Effector memory CD8-positive, alpha-beta T cell (primary cell): ENCODE data around the gene ETV6.

Experiments
- ATAC-seq: fragments of 150-1000 bp; cut with Tn5 transposase; replicated peaks from 2 replicates; pipeline ENCODE4 v1.10.0; 2021; ENCODE audit warnings: mild to moderate bottlenecking, moderate library complexity
- DNase-seq, 3 experiments: peaks; one replicate each; pipeline ENCODE4 v3.0.0; 2021
- H3K27ac Mint-ChIP-seq, 2 donors: one replicate each; pipeline ENCODE4 v1.8.0; 2022; ENCODE audit warnings: mild to moderate bottlenecking in 2 of 2, mixed read lengths in 2 of 2, moderate library complexity in 2 of 2
- H3K27me3 Mint-ChIP-seq, 2 donors: one replicate each; pipeline ENCODE4 v1.8.0; 2022; ENCODE audit warnings: mixed read lengths in 2 of 2
- H3K36me3 Mint-ChIP-seq: one replicate; pipeline ENCODE4 v1.8.0; 2022; ENCODE audit warnings: mild to moderate bottlenecking, moderate library complexity, mixed read lengths; ENCODE audit not compliant: insufficient read depth
- H3K4me1 Mint-ChIP-seq, 2 donors: one replicate each; pipeline ENCODE4 v1.8.0; 2022; ENCODE audit warnings: low read depth in 2 of 2, mixed read lengths in 2 of 2
- H3K4me3 Mint-ChIP-seq, 2 donors: one replicate each; pipeline ENCODE4 v1.8.0; 2022; ENCODE audit warnings: mild to moderate bottlenecking in 2 of 2, mixed read lengths in 2 of 2, moderate library complexity in 2 of 2
- H3K9me3 Mint-ChIP-seq, 2 donors: one replicate each; pipeline ENCODE4 v1.8.0; 2022; ENCODE audit warnings: mixed read lengths in 2 of 2

The ETV6 gene

GRCh38 chr12:11741434-11742092 is 92.1 kb downstream of the ETV6 start:
- H3K36me3 Mint-ChIP-seq: peaks cover 3% of the 10 kb centered on the region
- H3K27ac Mint-ChIP-seq: no peak overlapping the region
- H3K9me3 Mint-ChIP-seq: no peaks in the 10 kb centered on the region
- ATAC-seq (no peak), DNase-seq (no peak)
- peaks cover 26 to 35% of the 10 kb centered on the region in 2 donors for H3K4me1 Mint-ChIP-seq
- H3K27me3 Mint-ChIP-seq: no peaks in the 10 kb centered on the region
- H3K4me3 Mint-ChIP-seq: no peak overlapping the region

- peak overlapping the region in 1 of 2 donors; percentile 54 for H3K27ac Mint-ChIP-seq
Measured at GRCh38 chr12:11743423-11744409, 94.2 kb downstream of the ETV6 start.

GRCh38 chr12:11744410-11744801 is 94.9 kb downstream of the ETV6 start:
- peaks cover 23% of the 10 kb centered on the region in 2 donors for H3K4me1 Mint-ChIP-seq
- H3K36me3 Mint-ChIP-seq: peaks cover 3% of the 10 kb centered on the region
- DNase-seq: no peak
- no peaks in the 10 kb centered on the region for H3K27me3 Mint-ChIP-seq
- ATAC-seq: no peak
- H3K27ac Mint-ChIP-seq: no peak overlapping the region
- H3K4me3 Mint-ChIP-seq: no peak overlapping the region
- H3K9me3 Mint-ChIP-seq: no peaks in the 10 kb centered on the region

More at GRCh38 chr12:11743423-11744409, 94.2 kb downstream of the ETV6 start:
- Mint-ChIP-seq H3K36me3 (peaks cover 3% of the 10 kb centered on the region), H3K27me3 (no peaks in the 10 kb centered on the region), H3K4me1 (peaks cover 20 to 27% of the 10 kb centered on the region in 2 donors), H3K9me3 (no peaks in the 10 kb centered on the region), H3K4me3 (no peak overlapping the region)
- ATAC-seq (no peak), DNase-seq (no peak)

GRCh38 chr12:11745113-11745512 is 95.6 kb downstream of the ETV6 start:
- Mint-ChIP-seq H3K27ac (no peak overlapping the region), H3K4me1 (peaks cover 22 to 29% of the 10 kb centered on the region in 2 donors)
- ATAC-seq: no peak

GRCh38 chr12:11746024-11746771 is 96.7 kb downstream of the ETV6 start:
- ATAC-seq (no peak), DNase-seq (no peak)
- Mint-ChIP-seq H3K4me3 (no peak overlapping the region), H3K9me3 (no peaks in the 10 kb centered on the region), H3K36me3 (peaks cover 3% of the 10 kb centered on the region), H3K27me3 (no peaks in the 10 kb centered on the region), H3K27ac (peak overlapping the region in 1 of 2 donors; percentile 6), H3K4me1 (peaks cover 17 to 20% of the 10 kb centered on the region in 2 donors)

More at GRCh38 chr12:11745113-11745512, 95.6 kb downstream of the ETV6 start:
- Mint-ChIP-seq H3K9me3 (no peaks in the 10 kb centered on the region), H3K27me3 (no peaks in the 10 kb centered on the region), H3K4me3 (no peak overlapping the region), H3K36me3 (peaks cover 3% of the 10 kb centered on the region)
- DNase-seq: no peak

GRCh38 chr12:11746940-11747716 is 97.7 kb downstream of the ETV6 start:
- Mint-ChIP-seq H3K4me1 (peaks cover 15 to 17% of the 10 kb centered on the region in 2 donors), H3K4me3 (no peak overlapping the region), H3K27ac (peak overlapping the region in 1 of 2 donors; percentile 6), H3K27me3 (no peaks in the 10 kb centered on the region), H3K36me3 (peaks cover 4% of the 10 kb centered on the region), H3K9me3 (no peaks in the 10 kb centered on the region)
- no peak for ATAC-seq
- DNase-seq: no peak

GRCh38 chr12:11747969-11748368 is 98.5 kb downstream of the ETV6 start:
- Mint-ChIP-seq H3K36me3 (peaks cover 3% of the 10 kb centered on the region), H3K9me3 (no peaks in the 10 kb centered on the region), H3K4me3 (no peak overlapping the region), H3K27ac (no peak overlapping the region), H3K4me1 (peaks cover 15 to 17% of the 10 kb centered on the region in 2 donors), H3K27me3 (no peaks in the 10 kb centered on the region)
- ATAC-seq (no peak), DNase-seq (no peak)

- H3K4me3 Mint-ChIP-seq: no peak overlapping the region
- H3K36me3 Mint-ChIP-seq: peaks cover 3% of the 10 kb centered on the region
- ATAC-seq: no peak
- peaks cover 11% of the 10 kb centered on the region in 2 donors for H3K4me1 Mint-ChIP-seq
- no peak for DNase-seq
- no peaks in the 10 kb centered on the region for H3K9me3 Mint-ChIP-seq
- H3K27me3 Mint-ChIP-seq: no peaks in the 10 kb centered on the region
- no peak overlapping the region for H3K27ac Mint-ChIP-seq
Measured at GRCh38 chr12:11748903-11749302, 99.4 kb downstream of the ETV6 start.

- H3K9me3 Mint-ChIP-seq: no peaks in the 10 kb centered on the region
- peaks cover 11% of the 10 kb centered on the region for H3K36me3 Mint-ChIP-seq
- H3K4me3 Mint-ChIP-seq: no peak overlapping the region
- peak; percentile 16 for ATAC-seq
- peak overlapping the region in 1 of 2 donors; percentile 44 for H3K27ac Mint-ChIP-seq
- no peak for DNase-seq
- no peaks in the 10 kb centered on the region for H3K27me3 Mint-ChIP-seq
- H3K4me1 Mint-ChIP-seq: peaks cover 7 to 11% of the 10 kb centered on the region in 2 donors
Measured at GRCh38 chr12:11749943-11750690, 100.6 kb downstream of the ETV6 start.

- peaks cover 0 to 11% of the 10 kb centered on the region in 2 donors for H3K4me1 Mint-ChIP-seq
- peak overlapping the region; percentile 2 to 26 for H3K27ac Mint-ChIP-seq
- H3K36me3 Mint-ChIP-seq: peaks cover 11% of the 10 kb centered on the region
- DNase-seq (no peak), ATAC-seq (no peak)
- no peaks in the 10 kb centered on the region for H3K9me3 Mint-ChIP-seq
- H3K4me3 Mint-ChIP-seq: no peak overlapping the region
- no peaks in the 10 kb centered on the region for H3K27me3 Mint-ChIP-seq
Measured at GRCh38 chr12:11752403-11753149, 103.1 kb downstream of the ETV6 start.

GRCh38 chr12:11753150-11753499 is 103.7 kb downstream of the ETV6 start:
- Mint-ChIP-seq H3K9me3 (no peaks in the 10 kb centered on the region), H3K27ac (peak overlapping the region; percentile 2 to 26), H3K36me3 (peaks cover 11% of the 10 kb centered on the region), H3K27me3 (no peaks in the 10 kb centered on the region), H3K4me1 (peaks cover 0 to 11% of the 10 kb centered on the region in 2 donors), H3K4me3 (no peak overlapping the region)
- DNase-seq (no peak), ATAC-seq (no peak)

- peaks cover 4 to 12% of the 10 kb centered on the region in 2 donors for H3K4me1 Mint-ChIP-seq
- DNase-seq (no peak), ATAC-seq (no peak)
- peak overlapping the region in 1 of 2 donors; percentile 2 for H3K27ac Mint-ChIP-seq
- no peak overlapping the region for H3K4me3 Mint-ChIP-seq
- no peaks in the 10 kb centered on the region for H3K27me3 Mint-ChIP-seq
- no peaks in the 10 kb centered on the region for H3K9me3 Mint-ChIP-seq
- peaks cover 11% of the 10 kb centered on the region for H3K36me3 Mint-ChIP-seq
Measured at GRCh38 chr12:11753826-11754225, 104.4 kb downstream of the ETV6 start.
